ENCODE measurements around the gene SENP2.
"Not testable (repeated sequence)": the region's sequence is repeated elsewhere in the genome, so short reads cannot be mapped to it uniquely, and the experiment has no call there.

SENP2 gene

DNA sequence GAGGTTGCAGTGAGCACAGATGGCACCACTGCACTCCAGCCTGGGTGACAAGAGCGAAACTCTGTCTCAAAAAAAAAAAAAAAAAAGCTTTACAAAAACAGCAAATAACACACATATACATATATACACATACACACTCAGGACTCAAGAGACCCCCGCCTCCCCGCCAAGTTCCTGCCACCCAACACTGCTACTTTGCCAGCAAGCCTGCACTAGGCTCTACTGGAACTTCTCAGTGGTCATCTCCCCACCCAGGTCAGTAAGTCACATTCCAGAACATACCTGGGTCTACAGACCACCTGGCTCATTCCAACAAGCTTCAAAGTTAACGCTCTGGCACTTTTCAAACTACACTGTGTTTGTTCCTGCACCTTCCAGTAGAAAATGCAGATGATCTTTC, 62.3 kb downstream of the SENP2 start:
- no peak for DNase-seq

DNA sequence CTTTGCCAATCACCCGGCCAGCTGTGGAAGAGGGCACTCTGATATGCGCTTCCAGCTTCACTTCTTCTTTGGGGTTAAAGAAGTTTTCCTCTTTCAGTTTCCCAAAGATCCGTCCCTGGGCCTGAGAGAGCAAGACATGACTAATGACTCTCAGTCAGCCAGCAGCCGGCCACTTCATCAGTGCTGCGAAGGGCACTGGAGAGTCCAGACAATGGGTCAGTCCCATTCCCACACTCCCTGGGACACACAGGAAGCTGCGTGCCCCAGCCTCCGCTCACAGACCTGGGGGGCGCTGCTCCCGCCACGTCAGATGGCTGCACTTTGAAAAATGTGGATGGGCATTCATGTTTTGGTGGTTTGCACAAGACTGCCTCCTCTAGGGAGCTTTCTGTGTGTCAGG, 63.3 kb downstream of the SENP2 start:
- DNase-seq = no peak

DNA sequence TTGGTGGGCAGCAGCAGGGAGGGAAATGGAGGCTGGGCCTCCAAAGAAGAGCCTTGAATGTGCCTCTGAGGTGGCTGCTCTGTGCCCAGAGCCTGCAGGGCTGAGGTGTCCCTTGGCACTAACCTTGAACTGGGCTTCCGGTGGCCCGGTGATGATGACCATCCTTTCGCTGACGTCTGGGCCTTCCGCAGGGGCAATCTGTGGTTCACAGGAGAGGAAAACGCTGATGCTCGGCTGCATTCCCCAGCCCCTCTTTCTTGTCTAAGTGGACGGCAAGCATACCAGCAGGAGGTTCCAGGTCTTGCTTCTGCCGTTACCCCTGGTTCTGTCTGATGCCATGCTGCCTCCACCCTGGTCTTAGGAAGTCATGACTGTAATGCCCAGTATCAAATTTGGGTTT, 65.9 kb downstream of the SENP2 start:
- no peak for DNase-seq

DNA sequence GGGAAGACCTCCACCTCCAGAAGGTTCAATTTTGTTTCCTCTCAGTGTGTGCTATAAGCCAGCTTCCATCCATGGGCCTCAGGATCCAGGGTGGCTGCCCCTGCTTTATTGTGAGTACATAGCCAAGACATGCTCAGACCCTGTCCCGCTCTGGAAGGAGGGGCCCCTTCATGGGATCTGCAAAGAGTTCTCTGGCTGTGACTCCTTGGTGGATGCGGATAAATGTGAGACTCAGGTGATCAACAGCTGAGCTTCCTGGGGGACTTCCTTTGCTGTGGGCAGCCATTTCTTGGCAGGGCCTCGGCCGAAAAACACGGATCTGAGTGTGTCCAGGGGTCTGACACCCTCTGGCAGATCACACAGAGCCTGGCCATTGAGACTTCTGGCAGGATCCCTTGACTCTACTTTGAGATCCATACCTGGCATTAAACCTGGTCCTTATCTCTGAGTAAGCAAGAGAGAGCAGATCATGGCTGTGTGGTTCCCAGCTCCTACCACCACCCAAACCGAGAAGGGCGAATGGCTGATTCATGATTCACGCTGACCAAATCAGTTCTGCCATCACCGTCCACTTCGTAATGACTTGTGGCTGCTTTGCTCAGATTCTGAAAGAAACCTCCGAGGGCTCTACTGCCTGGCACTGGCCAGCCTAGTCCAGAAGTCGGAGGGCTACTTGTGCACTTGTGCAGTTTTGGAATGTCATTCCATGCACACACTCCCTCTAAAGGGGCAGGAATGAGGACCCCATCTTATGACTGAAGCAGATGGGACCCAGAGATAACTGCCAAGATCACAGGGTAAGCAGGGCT, 68.1 kb downstream of the SENP2 start:
- no peak for DNase-seq

DNA sequence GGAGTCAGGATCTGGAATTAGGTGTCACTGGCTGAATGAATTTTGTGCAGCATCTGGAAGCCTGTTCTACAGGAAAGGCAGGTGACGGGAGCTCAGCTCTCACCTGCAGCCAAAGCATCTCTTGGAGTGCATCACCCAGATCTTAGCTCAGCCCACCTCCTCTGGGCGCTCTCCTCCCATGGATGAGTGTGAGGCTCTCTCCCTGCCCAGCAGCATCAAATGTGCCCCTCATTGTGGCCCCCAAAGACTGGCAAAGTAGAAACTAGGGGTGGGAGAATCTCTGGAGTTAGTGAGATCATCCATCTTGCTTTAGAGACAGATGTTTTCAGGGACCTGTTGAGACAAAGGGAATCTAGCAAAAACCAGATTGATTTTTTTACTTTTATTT, 68.7 kb downstream of the SENP2 start:
- DNase-seq = no peak

DNA sequence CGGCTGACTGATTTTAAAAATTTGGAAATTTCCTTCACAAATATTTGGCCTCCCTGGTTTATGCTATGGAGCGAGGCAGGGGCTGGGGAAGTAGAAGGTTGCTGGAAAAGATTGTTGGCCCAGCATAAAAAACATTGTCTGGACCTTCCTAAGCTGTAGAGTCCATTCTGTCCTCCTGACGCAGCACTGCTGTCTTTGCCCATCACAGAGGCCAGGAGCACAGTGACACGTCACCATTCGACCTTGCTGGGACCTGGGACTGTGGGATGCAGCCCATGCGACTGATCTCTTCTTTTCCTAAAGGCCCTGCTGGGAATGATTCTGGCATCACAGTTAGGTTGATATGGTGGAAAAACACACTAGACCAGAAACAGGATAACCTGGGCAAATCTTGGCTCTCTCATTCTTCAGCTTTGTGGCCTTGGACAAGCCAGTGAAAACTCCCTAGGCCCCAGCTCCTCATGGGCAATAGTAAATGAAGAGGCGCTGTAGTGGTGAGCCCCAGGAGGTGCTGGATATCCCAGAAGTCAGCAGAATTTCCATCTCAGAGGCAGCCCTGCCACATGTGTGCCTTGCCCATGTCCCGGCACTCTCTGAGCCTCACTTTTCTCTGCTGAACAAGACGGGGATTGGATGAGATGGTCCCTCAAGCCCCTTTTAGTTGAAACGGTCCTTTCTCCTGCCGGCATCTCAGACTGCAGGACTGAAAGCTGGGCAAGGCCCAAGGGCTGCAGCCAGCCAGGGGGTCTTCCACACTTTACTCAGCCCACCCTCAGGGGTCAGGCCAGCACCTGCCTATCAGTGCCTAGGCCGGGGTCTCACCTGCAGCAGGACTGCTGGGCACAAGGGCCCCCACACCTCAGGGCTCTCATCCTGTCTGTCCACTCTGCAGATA, 69.6 kb downstream of the SENP2 start:
- DNase-seq = no peak

DNA sequence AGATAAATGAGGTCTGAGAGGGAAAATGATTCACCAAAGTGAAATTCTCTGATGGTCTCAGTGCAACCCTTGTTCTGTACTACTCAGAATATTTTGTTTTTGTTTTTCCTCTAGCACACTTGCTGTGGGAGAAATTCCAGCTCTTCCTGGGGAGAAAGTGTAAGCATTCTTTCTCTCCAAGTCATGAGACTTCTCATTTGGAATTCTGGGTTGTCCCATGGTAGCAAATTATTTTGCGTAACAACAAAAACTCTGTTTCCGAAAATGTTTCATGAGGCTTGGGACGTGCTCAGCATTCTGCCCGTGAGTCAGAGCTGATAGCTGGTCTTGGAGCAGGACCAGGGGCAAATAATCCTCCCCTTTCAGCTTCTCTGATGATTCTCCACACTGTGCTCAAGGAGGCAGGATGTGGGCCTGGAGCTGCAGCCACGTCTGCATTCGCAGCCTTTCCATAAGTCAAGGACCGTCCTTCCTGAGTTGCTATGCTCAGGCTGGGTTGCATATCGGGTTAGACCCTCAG, 70.3 kb downstream of the SENP2 start:
- DNase-seq = no peak

DNA sequence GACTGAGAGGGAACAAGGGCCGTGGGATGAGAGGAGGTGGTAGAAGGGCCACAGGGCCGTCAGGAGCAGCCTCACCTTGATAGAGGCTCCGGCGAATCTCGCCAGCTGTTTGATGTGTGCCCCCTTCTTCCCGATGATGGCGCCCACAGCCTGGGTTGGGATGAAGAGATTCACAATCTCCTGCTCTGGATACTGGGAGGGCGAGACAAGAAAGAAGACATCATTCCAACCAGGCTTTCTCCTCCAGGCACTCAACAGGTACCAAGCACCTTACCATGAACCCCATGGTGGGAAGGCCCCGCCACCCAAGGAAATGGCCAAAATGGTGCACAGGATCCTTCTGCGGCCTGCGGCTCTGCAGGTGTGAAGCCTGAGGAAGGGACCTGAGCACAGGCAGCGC, 71.1 kb downstream of the SENP2 start:
- DNase-seq = no peak

DNA sequence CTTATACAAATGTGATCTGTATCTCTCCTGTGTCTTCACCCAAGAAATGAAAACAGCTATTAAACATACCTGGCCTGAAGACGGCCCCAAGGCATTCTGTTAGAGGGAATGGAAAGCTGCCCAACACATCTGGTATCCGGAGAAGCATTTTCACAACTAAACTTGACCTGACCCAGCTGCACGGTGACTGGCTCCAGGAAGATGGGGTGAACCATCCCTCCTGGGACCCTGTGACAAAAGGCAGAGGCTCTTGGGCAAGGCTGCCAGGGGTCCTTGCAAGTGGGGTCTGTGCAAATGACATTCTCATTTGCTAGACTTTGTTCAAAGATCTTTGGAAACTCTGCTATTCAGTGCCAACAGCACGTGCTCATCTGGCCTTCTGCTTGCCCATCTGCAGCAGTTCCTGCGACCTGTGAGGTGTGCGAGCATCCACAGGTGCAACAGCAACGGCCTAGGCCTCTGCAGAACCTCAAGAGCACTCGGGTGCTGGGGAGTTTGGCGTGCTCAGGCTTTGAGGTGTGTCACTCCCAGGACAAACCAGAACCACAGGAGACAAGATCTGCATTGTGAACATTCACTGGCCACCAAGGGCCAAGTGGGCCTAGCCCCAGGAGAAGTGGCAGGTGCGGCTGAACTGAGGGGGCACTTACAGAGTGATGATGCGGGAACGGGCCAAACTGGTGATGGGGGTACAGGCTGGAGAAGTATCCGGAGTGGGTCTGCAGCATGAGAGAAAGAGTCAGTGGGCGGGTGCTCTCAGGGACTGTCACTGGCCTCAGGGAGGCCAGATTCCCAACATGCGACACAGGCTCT, 71.8 kb downstream of the SENP2 start:
- no peak for DNase-seq

DNA sequence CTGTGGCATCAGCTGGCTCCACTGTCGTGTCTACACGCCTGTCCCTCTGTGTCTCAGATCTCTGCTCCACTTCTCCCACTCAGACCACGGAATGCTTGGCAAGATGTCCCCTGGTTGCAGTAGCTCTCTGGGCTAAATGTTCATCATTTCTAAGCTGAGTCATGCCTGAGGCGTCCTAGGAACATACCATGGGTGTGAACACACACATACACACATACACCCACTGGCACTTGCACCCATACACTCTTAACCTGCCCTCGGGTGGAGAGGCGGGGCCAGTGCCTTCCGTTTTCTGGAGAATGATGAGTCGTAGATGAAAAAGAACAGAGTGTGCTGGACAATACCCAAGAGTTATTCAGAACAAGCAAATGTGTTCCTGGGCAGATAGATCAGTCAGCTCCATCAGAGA, 72.4 kb downstream of the SENP2 start:
- no peak for DNase-seq

DNA sequence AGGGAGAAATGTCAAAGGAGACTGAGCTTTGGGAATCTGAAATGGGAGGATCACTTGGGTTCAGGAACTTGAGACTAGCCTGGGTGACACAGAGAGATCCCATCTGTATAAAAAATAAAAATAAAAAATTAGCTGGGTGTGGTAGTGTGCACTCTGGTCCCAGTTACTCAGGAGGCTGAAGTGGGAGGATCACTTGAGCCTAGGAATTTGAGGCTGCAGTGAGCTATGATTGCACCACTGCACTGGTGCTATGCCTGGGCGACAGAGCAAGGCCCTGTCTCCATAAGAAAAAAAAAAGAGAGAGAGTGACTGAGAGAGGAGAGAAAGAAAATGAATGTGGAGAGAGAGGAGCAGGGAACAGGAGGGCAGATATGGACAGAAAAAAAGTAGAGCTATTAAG, 72.8 kb downstream of the SENP2 start:
- no peak for DNase-seq

DNA sequence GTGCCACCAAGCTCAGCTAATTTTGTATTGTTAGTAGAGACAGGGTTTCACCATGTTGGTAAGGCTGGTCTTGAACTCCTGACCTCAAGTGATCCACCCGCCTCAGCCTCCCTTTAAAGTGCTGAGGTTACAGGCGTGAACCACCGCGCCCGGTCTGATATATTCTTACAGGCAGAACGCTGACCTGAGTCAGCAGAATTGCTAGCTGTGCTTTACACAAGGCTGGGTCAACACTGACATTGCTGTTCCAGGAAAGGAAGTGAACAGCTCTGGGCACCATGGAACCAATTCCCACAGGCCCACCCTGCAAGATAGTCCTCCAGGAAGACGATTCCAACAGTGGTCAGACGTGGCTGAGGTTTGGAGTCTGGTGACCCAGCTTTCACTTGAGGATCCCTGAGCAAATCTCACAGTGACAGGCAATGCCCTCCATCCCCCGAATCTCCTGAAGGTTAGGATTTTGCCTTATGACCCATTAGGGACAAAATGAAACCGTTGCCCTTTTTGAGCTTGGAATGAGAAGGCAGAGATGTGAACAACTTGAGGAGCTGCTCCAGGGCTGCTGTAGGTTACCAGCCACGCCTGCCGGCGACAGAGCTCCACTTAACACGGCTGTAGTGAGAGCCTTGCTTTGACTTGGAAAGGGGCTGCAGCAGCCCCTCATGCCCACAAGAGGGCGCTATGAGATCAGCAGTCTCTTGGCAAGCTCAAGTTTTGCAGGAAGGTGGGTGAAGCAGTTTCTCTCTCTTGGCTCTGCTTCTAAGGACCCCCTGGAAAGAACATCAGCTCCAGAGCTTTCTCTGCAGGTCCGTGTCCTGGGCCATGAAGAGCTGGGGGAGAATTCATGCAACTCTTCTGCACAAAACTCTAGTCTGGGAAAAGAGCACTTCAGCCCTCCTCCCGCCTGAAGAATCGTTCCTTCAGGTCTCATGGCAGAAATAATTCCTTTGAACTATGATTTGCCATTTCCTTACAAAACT, 74.1 kb downstream of the SENP2 start:
- DNase-seq = peak; percentile 59 to 65

DNA sequence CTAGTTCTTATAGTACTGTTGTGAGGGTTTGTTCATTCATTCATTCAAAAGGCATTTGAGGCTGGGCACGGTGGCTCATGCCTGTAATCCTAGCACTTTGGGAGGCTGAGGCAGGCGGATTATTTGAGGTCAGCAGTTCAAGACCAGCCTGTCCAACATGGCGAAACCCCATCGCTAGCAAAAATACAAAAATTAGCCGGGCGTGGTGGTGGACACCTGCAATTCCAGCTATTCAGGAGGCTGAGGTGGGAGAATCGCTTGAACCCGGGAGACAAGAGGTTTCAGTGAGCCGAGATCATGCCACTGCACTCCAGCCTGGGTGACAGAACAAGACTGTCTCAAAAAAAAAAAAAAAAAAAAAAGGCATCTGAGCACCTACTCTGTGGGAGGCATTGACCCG, 75.2 kb downstream of the SENP2 start:
- DNase-seq = not testable (repeated sequence)

DNA sequence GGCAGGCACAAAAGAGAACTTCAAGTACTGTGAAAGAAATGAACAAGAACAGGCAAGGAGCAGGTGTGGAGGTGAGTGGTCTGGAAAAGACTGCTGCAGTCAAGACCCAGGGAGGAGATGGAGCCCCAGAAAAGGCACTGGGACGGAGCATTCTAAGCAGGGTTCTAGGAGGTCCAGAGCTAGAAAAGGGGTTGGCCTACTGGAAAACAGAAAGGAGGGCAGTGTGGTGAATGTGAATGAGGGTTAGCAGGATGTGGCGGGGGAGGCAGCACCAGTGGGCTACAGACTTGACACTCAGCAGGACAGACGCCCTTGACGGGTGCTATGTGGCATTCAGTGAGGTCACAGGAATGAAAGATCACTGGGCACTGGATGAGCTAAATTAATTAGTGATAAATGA, 75.7 kb downstream of the SENP2 start:
- no peak for DNase-seq

DNA sequence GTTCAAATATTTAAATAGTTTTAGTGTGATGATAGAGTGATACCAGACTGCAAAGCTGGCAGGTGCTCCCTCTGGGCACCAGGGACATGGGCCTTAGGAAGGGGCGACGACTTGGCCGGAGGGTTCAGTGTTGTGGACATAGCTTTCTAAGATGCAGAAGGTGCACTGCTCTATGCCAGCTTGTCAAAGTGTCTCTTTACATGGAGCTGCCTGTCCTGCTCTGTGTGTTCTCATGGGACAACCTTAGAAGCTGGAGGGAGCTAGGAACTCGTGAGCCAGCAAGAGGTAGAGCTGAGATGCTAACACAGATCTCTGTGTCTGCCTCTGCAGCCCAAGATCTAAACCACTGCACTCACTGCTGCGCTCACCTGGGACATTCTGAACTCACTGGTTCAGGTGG, 77.8 kb downstream of the SENP2 start:
- no peak for DNase-seq

DNA sequence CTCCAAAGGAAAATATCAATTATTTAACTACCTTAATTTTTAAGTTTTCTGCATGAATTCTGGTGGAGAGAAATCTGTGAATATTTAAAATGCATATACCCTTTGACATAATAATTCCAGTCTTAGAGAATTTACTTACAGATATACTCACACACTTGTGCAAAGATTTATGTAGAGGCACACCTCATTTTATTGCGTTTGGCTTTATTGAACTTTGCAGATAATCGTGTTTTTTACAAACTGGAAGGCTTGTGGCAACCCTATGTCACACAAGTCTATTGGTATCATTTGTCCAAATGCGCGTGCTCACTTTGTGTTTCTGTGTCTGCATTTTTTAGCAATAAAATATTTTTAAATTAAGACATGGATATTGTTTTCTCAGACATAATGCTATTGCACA, 81.5 kb downstream of the SENP2 start:
- no peak for DNase-seq

DNA sequence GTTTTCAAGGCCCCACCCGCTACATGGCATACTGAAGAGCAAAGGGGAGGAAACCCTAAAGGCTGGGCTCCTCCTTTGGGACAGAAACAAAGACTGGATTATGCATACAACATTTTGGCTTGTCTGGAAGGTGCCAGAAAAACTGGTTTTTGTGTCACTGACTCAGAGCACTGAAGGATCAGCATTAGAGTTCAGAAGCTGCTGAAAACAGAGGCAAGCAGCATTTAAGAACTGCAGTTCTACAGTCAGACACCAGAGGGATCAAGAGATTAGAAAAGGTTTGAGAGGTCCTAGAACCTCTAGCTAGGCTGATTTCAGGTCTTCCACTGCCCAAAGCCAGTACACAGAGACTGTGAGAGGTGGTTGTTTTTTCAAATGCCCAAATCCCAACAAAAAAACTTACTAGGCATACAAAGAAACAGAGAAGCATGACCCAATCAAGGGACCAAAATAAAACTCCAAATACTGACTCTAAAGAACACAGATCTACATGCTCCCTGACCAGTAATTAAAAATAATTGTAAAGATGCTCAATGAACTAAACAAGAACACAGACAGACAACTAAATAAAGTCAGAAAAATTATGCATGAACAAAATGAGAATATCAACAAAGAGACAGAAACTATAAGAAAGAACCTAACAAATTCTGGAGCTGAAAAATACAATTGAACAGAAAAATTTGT, 91.2 kb downstream of the SENP2 start:
- DNase-seq = peak in 1 of 2 donors; percentile 14

DNA sequence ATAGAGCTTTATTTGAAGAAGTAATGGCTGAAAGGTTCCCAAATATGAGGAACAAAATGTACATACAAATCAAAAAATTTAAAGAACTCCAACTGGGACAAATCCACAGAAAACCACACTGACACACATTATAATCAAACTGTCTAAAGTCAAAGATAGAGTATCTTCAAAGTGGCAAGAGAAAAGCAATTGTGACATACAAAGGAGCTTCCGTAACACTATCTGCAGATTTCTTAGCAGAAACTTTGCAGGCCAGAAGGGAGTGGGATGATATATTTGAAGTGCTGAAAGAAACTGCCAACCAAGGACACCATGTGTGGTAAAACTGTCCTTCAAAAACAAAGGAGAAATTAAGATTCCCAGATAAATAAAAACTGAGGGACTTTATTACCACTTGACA, 91.9 kb downstream of the SENP2 start:
- DNase-seq = no peak

DNA sequence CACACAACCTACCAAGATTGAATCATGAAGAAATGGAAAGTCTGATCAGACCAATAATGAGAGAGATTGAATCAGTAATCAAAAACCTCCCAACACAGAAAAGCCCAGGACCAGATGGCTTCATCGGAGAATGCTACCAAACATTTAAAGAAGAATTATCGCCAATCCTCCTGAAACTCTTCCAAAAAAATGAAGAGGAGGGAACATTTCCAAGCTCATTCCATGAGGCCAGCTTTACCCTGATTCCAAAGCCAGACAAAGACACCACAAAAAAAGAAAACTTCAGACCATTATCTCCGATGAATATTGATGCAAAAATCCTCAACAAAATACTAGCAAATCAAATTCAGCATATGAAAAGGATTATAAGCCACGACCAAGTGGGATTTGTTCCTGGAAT, 94.1 kb downstream of the SENP2 start:
- DNase-seq = no peak

Data from CD4-positive, alpha-beta T cell treated with Interleukin-4 for 1 hour (primary cell).